HCT116 (cell line): ENCODE measurements around the gene DLX5. TPM values are rescaled to one million over a fixed set of nuclear protein-coding genes. Genes with fewer than 3 reads are reported as not detected.

Experiments used
- ATAC-seq: fragments of 200-7000 bp; cut with Tn5 transposase; 2 replicates; pipeline ENCODE4 v1.9.1; 2020; ENCODE audit warnings: mild to moderate bottlenecking, moderate library complexity
- BruUV-seq: library from RNA; stranded (reverse); fragments of 400-500 nt; replicated peaks from 2 replicates; lab custom pipeline; 2021; lab: Mats Ljungman, UMichigan
- CTCF ChIA-PET: fragments of 300-600 bp; sonication (Branson Sonifier 250); formaldehyde crosslinking; loops from one replicate; lab custom pipeline; 2021; ENCODE audit warnings: antibody characterized with exemption; lab: Charles Lee
- POLR2A ChIA-PET: fragments of 300-600, 350-600 bp; sonication (Branson Sonifier 250); formaldehyde crosslinking; loops from one replicate; lab custom pipeline; 2021; ENCODE audit warnings: antibody characterized with exemption; lab: Charles Lee
- RAD21 ChIA-PET, 2 experiments: fragments of 300-600 bp; sonication (Branson Sonifier 250); formaldehyde crosslinking; loops; one replicate each; lab custom pipeline; 2023; ENCODE audit warnings: low total read pairs in 2 of 2; ENCODE audit not compliant: uncharacterized antibody in 2 of 2, unreplicated experiment in 2 of 2, low non-redundant PET in 1 of 2; lab: Charles Lee
- DNase-seq: peaks from one replicate; pipeline ENCODE4 v3.0.0-alpha.2; 2010; ENCODE audit warnings: low read depth, low spot score
- H2AFZ ChIP-seq: fragments of 200-600 bp; shearing (Covaris generic), sonication (generic); 2 replicates; pipeline ENCODE4 v1.6.1; 2017; ENCODE audit warnings: low read depth, mixed run types, mixed read lengths, antibody characterized with exemption, low read length; ENCODE audit not compliant: poor library complexity, severe bottlenecking
- H3K27ac ChIP-seq: 2 replicates; pipeline ENCODE4 v1.5.1; 2012; ENCODE audit warnings: low read depth, low read length
- H3K27me3 ChIP-seq: fragments of 200-600 bp; sonication (generic); 2 replicates; pipeline ENCODE4 v1.6.1; 2016; ENCODE audit warnings: mixed run types, low read length, mixed read lengths; ENCODE audit not compliant: insufficient read depth
- H3K36me3 ChIP-seq, 2 experiments: fragments of 200-500 bp in 1 of 2; fragments of 200-600 bp in 1 of 2; sonication (Bioruptor generic) in 1 of 2; sonication (generic) in 1 of 2; 2 replicates each; pipeline versions ENCODE4 v1.5.1 to v1.6.1; 2014 to 2016; ENCODE audit warnings: low read length in 2 of 2, inconsistent platforms in 1 of 2, mixed read lengths in 1 of 2, mixed run types in 1 of 2; ENCODE audit not compliant: insufficient read depth in 2 of 2, control insufficient read depth in 1 of 2
- H3K4me1 ChIP-seq, 2 experiments: fragments of 200-600 bp in 1 of 2; sonication (generic) in 1 of 2; 2 replicates each; pipeline versions ENCODE4 v1.5.1 to v1.6.1; 2012 to 2017; ENCODE audit warnings: low read length in 2 of 2, inconsistent platforms in 1 of 2, mild to moderate bottlenecking in 1 of 2, mixed read lengths in 1 of 2, mixed run types in 1 of 2, moderate library complexity in 1 of 2; ENCODE audit not compliant: insufficient read depth in 2 of 2, control insufficient read depth in 1 of 2
- H3K4me2 ChIP-seq: fragments of 200-600 bp; sonication (generic); 2 replicates; pipeline ENCODE4 v1.6.1; 2017; ENCODE audit warnings: mixed run types, low read length, mixed read lengths
- H3K4me3 ChIP-seq, 2 experiments: fragments of 200-600 bp in 1 of 2; sonication (generic) in 1 of 2; replicated peaks in 1 of 2; 2 replicates each; pipeline ENCODE4 v1.5.1; 2011 to 2016; ENCODE audit warnings: low read length in 2 of 2, control low read depth in 1 of 2, low read depth in 1 of 2, mild to moderate bottlenecking in 1 of 2, mixed read lengths in 1 of 2, mixed run types in 1 of 2
- H3K79me2 ChIP-seq: fragments of 200-600 bp; sonication (generic); 2 replicates; pipeline ENCODE4 v1.6.1; 2017; ENCODE audit warnings: mild to moderate bottlenecking, mixed run types, low read length, moderate library complexity, mixed read lengths; ENCODE audit not compliant: insufficient read depth
- H3K9ac ChIP-seq: fragments of 200-600 bp; sonication (generic); 2 replicates; pipeline ENCODE4 v1.6.1; 2016; ENCODE audit warnings: low read length, mixed read lengths
- H3K9me2 ChIP-seq: fragments of 200-600 bp; sonication (generic), shearing (Covaris generic); 2 replicates; pipeline ENCODE4 v1.6.1; 2017; ENCODE audit warnings: mixed run types, mild to moderate bottlenecking, moderate library complexity; ENCODE audit not compliant: insufficient read depth
- H3K9me3 ChIP-seq, 2 experiments: fragments of 200-500 bp in 1 of 2; fragments of 200-600 bp in 1 of 2; sonication (Bioruptor generic) in 1 of 2; sonication (generic) in 1 of 2; 2 replicates each; pipeline ENCODE4 v1.6.1; 2014 to 2017; ENCODE audit warnings: low read length in 2 of 2, mixed read lengths in 2 of 2, inconsistent platforms in 1 of 2, low read depth in 1 of 2, mild to moderate bottlenecking in 1 of 2, mixed run types in 1 of 2, moderate library complexity in 1 of 2; ENCODE audit not compliant: control insufficient read depth in 1 of 2, insufficient read depth in 1 of 2
- H4K20me1 ChIP-seq: fragments of 200-600 bp; sonication (generic), shearing (Covaris generic); 2 replicates; pipeline ENCODE4 v1.6.1; 2017; ENCODE audit warnings: mixed run types, mild to moderate bottlenecking, moderate library complexity; ENCODE audit not compliant: insufficient read depth
- CEBPB ChIP-seq: IDR thresholded peaks from 2 replicates; pipeline ENCODE4 v1.6.1; 2012; ENCODE audit warnings: low read depth
- ELF1 ChIP-seq: IDR thresholded peaks from 2 replicates; pipeline ENCODE4 v1.6.1; 2012; ENCODE audit warnings: low read depth, borderline replicate concordance
- JUND ChIP-seq: IDR thresholded peaks from 2 replicates; pipeline ENCODE4 v1.6.1; 2012
- MAX ChIP-seq: IDR thresholded peaks from 2 replicates; pipeline ENCODE4 v1.6.1; 2012
- ZFX ChIP-seq: fragments of 450-650 bp; IDR thresholded peaks from 2 replicates; pipeline ENCODE4 v1.6.1; 2017
- intact Hi-C: fragments of 100-400 bp; cut with micrococcal nuclease; formaldehyde crosslinking; loops from 2 replicates; pipeline ENCODE4 v1.10.0; 2022
- total RNA-seq: library from RNA; stranded (reverse); gene quantifications from one replicate; pipeline ENCODE4 v1.2.1, GENCODE V29; 2021; ENCODE audit not compliant: unreplicated experiment

DLX5 gene
- total RNA-seq, 1 experiment from 2014 or later: not detected

GRCh38 chr7:97017192-97018125 is 7.2 kb downstream of the DLX5 start:
- intact Hi-C loops: no loop called here

GRCh38 chr7:97016381-97017191 is 8.0 kb downstream of the DLX5 start:
- Histone ChIP-seq H3K9ac (no peak overlapping the region), H3K9me2 (no peaks in the 10 kb centered on the region), H3K36me3 (no peaks in the 10 kb centered on the region), H3K4me1 (no peaks in the 10 kb centered on the region), H2AFZ (no peak overlapping the region), H4K20me1 (no peaks in the 10 kb centered on the region), H3K27ac (no peak overlapping the region), H3K27me3 (peaks cover 59% of the 10 kb centered on the region), H3K9me3 (no peaks in the 10 kb centered on the region), H3K4me3 (no peak overlapping the region), H3K4me2 (no peak overlapping the region), H3K79me2 (no peaks in the 10 kb centered on the region)
- POLR2A ChIA-PET: no interaction called here
- no TSS peak for BruUV-seq
- no peak; the same call in 1 of the 2 replicates for ATAC-seq
- RAD21 ChIA-PET: no interaction called here
- intact Hi-C loops: no loop called here
- CTCF ChIA-PET: no interaction called here
- no peak for DNase-seq
- TF ChIP-seq JUND (no peak), ELF1 (no peak), ZFX (no peak), CEBPB (no peak)

More at GRCh38 chr7:97017192-97018125, 7.2 kb downstream of the DLX5 start:
- H3K27me3 ChIP-seq: peaks cover 50% of the 10 kb centered on the region
- H3K9me2 ChIP-seq: no peaks in the 10 kb centered on the region
- H2AFZ ChIP-seq: no peak overlapping the region
- H3K27ac ChIP-seq: no peak overlapping the region
- POLR2A ChIA-PET: no interaction called here
- DNase-seq (no peak), ATAC-seq (no peak)
- no peak overlapping the region for H3K4me2 ChIP-seq
- no peaks in the 10 kb centered on the region for H3K9me3 ChIP-seq
- no peak overlapping the region for H3K9ac ChIP-seq
- no peaks in the 10 kb centered on the region for H3K4me1 ChIP-seq
- no peaks in the 10 kb centered on the region for H3K79me2 ChIP-seq
- no peaks in the 10 kb centered on the region for H3K36me3 ChIP-seq
- no peaks in the 10 kb centered on the region for H4K20me1 ChIP-seq
- RAD21 ChIA-PET: no interaction called here
- no TSS peak for BruUV-seq
- H3K4me3 ChIP-seq: no peak overlapping the region
- no peak for TF ChIP-seq MAX
- CTCF ChIA-PET: no interaction called here
